OCI-LY7 (cell line): ENCODE measurements around the gene TSPYL1.

Experiments
- CTCF ChIP-seq: fragments of 200-600 bp; sonication (generic); conservative IDR thresholded peaks from 2 replicates; pipeline ENCODE4 v1.5.1; 2014; ENCODE audit warnings: mild to moderate bottlenecking, antibody characterized with exemption, low read length, moderate library complexity, mixed read lengths
- EZH2phosphoT487 ChIP-seq: fragments of 200-600 bp; sonication (generic); IDR thresholded peaks from 2 replicates; pipeline ENCODE4 v1.6.1; 2018; ENCODE audit warnings: low read depth, borderline replicate concordance, mild to moderate bottlenecking, mixed run types, antibody characterized with exemption, low read length, moderate library complexity, mixed read lengths

DNA sequence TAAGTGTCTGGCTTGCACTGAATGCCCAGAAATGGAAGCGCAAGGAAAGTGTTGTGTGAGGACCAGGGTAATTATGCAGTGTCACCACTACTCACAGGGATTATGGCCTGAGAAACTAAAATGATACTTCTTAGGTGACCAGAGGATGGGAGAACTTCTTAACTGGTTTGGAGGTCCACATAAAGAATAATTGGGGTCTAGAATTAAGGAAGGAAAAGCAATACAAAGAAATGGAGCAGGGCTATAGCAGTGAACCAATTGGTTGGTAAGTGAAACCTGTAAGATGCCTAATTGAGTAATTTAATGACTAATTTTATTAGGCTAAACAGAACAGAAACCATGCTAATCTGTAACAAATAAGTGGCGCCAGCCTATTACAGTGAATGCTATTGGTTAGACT is 31.2 kb downstream of the TSPYL1 start:
- TF ChIP-seq CTCF = no peak
- TF ChIP-seq EZH2phosphoT487 = no peak
